GM12878 (cell line): Measurements from ENCODE around the gene SMG6.

Experiments
- EGR1 ChIP-seq, 2 experiments: IDR thresholded peaks; 1 replicate in 1 of 2; 2 replicates in 1 of 2; pipeline ENCODE4 v1.6.1; 2011 to 2012; ENCODE audit warnings: low read depth in 2 of 2, low read length in 2 of 2, borderline replicate concordance in 1 of 2, mild to moderate bottlenecking in 1 of 2, moderate library complexity in 1 of 2
- HDAC2 ChIP-seq: fragments of 200-600 bp; sonication (generic); IDR thresholded peaks from 2 replicates; pipeline ENCODE4 v1.6.1; 2017
- NFYA ChIP-seq: IDR thresholded peaks from 2 replicates; pipeline ENCODE4 v1.6.1; 2011; ENCODE audit warnings: low read depth, mild to moderate bottlenecking, low read length, improper control_type of control experiment, borderline replicate concordance
- NR2C2 ChIP-seq: IDR thresholded peaks from 2 replicates; pipeline ENCODE4 v1.6.1; 2011; ENCODE audit warnings: borderline replicate concordance, low read depth; ENCODE audit not compliant: control insufficient read depth, insufficient read length
- POLR2AphosphoS2 ChIP-seq: IDR thresholded peaks from 2 replicates; pipeline ENCODE4 v1.6.1; 2011; ENCODE audit warnings: low read depth, mild to moderate bottlenecking, low read length, improper control_type of control experiment, moderate library complexity
- POLR2AphosphoS5 ChIP-seq: IDR thresholded peaks from 2 replicates; pipeline ENCODE4 v1.6.1; 2011; ENCODE audit warnings: mild to moderate bottlenecking, low read length, inconsistent platforms
- RAD21 ChIP-seq: IDR thresholded peaks from 2 replicates; pipeline ENCODE4 v1.6.1; 2011; ENCODE audit warnings: mild to moderate bottlenecking, low read depth, low read length, moderate library complexity; ENCODE audit not compliant: insufficient read depth
- TAF1 ChIP-seq: IDR thresholded peaks from 2 replicates; pipeline ENCODE4 v1.6.1; 2011; ENCODE audit warnings: mild to moderate bottlenecking, low read depth, low read length, borderline replicate concordance
- YY1 ChIP-seq: IDR thresholded peaks from 2 replicates; pipeline ENCODE4 v1.6.1; 2011; ENCODE audit warnings: low read depth, mild to moderate bottlenecking, low read length
- TF ChIP-seq, protein P1 (sequence below), 3 experiments: IDR thresholded peaks in 2 of 3; conservative IDR thresholded peaks in 1 of 3; 2 replicates each; pipeline ENCODE4 v1.5.1; 2011; ENCODE audit warnings: low read depth in 3 of 3, low read length in 3 of 3, mild to moderate bottlenecking in 3 of 3, control low read depth in 2 of 3, moderate library complexity in 2 of 3, inconsistent platforms in 1 of 3, mixed read lengths in 1 of 3; ENCODE audit not compliant: control insufficient read depth in 2 of 3, insufficient read depth in 1 of 3; ENCODE audit errors: extremely low read depth in 1 of 3
- TF ChIP-seq, protein P2 (sequence below): IDR thresholded peaks from 2 replicates; pipeline ENCODE4 v1.6.1; 2011; ENCODE audit warnings: borderline replicate concordance, low read depth, mild to moderate bottlenecking, moderate library complexity, low read length; ENCODE audit not compliant: insufficient read depth, poor library complexity, severe bottlenecking
- TF ChIP-seq, protein P3 (sequence below): IDR thresholded peaks from 2 replicates; pipeline ENCODE4 v1.6.1; 2012; ENCODE audit warnings: low read depth, low read length, improper control_type of control experiment

DNA sequence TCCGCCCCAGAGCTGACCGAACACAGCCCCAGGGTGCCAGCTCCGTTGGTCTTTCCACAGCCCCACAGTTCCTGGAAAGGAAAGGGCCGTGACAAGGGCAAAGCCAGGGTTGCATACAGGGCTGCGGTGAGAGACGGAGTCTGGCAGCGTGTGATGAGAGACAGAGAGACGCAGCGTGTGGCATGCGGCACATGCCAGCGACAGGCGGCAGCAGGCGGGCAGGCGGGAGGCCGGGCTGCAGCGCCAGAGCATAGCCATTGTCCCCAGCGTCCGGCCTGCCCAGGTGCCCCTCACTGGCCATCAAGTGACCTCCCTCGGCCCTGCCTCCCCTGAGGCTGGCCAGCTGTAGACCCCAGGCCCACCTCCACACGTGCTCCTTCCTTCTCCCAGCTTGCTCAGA, 287.1 kb downstream of the SMG6 start:
- TF ChIP-seq NFYA (no peak), HDAC2 (no peak), YY1 (no peak), TAF1 (no peak), POLR2AphosphoS5 (no peak), POLR2AphosphoS2 (no peak), RAD21 (no peak), NR2C2 (no peak), EGR1 (IDR thresholded peaks at IDR 0.05; ENCODE audit: borderline replicate concordance in 1 of 2, low read depth in 2 of 2, low read length in 2 of 2) (no peak)
- TF ChIP-seq, protein P1, sequence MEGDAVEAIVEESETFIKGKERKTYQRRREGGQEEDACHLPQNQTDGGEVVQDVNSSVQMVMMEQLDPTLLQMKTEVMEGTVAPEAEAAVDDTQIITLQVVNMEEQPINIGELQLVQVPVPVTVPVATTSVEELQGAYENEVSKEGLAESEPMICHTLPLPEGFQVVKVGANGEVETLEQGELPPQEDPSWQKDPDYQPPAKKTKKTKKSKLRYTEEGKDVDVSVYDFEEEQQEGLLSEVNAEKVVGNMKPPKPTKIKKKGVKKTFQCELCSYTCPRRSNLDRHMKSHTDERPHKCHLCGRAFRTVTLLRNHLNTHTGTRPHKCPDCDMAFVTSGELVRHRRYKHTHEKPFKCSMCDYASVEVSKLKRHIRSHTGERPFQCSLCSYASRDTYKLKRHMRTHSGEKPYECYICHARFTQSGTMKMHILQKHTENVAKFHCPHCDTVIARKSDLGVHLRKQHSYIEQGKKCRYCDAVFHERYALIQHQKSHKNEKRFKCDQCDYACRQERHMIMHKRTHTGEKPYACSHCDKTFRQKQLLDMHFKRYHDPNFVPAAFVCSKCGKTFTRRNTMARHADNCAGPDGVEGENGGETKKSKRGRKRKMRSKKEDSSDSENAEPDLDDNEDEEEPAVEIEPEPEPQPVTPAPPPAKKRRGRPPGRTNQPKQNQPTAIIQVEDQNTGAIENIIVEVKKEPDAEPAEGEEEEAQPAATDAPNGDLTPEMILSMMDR (IDR thresholded peaks at IDR 0.05 in 2 of 3, conservative IDR thresholded peaks at IDR 0.05 in 1 of 3; ENCODE audit: control insufficient read depth in 2 of 3, extremely low read depth in 1 of 3, insufficient read depth in 1 of 3, low read depth in 3 of 3, low read length in 3 of 3), result no peak
- TF ChIP-seq, protein P2, sequence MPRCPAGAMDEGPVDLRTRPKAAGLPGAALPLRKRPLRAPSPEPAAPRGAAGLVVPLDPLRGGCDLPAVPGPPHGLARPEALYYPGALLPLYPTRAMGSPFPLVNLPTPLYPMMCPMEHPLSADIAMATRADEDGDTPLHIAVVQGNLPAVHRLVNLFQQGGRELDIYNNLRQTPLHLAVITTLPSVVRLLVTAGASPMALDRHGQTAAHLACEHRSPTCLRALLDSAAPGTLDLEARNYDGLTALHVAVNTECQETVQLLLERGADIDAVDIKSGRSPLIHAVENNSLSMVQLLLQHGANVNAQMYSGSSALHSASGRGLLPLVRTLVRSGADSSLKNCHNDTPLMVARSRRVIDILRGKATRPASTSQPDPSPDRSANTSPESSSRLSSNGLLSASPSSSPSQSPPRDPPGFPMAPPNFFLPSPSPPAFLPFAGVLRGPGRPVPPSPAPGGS, result no peak
- TF ChIP-seq, protein P3, sequence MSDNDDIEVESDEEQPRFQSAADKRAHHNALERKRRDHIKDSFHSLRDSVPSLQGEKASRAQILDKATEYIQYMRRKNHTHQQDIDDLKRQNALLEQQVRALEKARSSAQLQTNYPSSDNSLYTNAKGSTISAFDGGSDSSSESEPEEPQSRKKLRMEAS, result no peak
